HG03108 (cell line): ENCODE results near the gene KCTD21.

Experiments used
- ATAC-seq: cut with Tn5 transposase; IDR thresholded peaks from one replicate; pipeline ENCODE4 v1.9.1; 2021; ENCODE audit warnings: moderate library complexity; ENCODE audit not compliant: unreplicated experiment

The KCTD21 gene

GRCh38 chr11:78147807-78148206 lies 40.6 kb downstream of the KCTD21 start:
- no peak for ATAC-seq

GRCh38 chr11:78145511-78146025 lies 42.9 kb downstream of the KCTD21 start:
- ATAC-seq = no peak

GRCh38 chr11:78140392-78141077 lies 47.9 kb downstream of the KCTD21 start:
- no peak for ATAC-seq

DNA sequence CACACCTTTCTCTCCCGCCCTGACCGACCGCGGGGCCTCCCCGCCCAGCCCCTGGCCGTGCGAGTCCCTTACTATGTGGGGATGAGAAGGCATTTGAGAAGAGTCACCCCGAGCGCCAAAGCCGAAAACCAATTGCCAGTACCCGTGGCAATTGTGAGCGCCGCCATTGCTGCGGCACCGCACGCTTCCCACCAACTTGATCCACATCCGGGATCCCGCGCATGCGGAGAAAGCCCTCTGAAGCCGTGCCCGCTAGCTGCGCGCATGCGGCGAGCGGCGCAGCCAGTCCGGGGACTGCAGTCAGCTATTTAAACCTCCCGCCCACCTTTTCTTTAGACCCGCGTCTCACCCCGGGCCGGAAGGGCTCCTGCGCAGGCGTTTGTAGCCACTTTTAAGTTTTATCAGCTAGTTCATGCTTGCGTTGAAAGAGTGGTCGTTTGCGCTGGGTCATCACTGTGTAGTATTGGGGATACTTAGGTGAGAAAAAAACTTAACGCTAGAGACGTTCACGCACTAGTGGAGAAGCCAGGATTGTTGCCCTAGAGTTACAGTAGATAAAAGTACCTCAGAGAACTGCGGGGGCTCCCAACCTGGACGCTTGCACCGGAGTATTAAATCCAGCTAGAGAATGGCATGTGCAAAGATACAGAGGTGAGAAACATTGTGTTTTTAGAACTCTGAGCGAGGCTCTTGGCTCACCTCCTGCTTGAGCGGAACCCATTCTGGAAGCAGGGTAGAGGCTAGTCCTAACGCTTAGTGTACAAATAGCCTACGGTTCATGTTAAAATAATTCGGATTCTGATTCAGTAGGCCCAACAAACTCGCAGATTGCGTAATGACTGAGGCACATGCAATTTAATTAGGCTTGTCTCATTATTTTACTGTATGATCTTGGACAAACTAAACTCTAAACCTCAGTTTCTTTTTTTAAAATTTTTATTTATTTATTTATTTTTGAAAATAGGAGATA lies 48.7 kb downstream of the KCTD21 start, which contains the start of gene ALG8:
TSS of gene ALG8 (minus strand) at position 205 of the 970 bp plus-strand sequence. CDS start at position 167, 38 bp downstream.
- ATAC-seq = peak; percentile 93

GRCh38 chr11:78138694-78139421 lies 49.6 kb downstream of the KCTD21 start:
- peak; percentile 9 for ATAC-seq

- ATAC-seq = no peak
These were observed 50.1 kb downstream of the KCTD21 start for GRCh38 chr11:78138291-78138690.

DNA sequence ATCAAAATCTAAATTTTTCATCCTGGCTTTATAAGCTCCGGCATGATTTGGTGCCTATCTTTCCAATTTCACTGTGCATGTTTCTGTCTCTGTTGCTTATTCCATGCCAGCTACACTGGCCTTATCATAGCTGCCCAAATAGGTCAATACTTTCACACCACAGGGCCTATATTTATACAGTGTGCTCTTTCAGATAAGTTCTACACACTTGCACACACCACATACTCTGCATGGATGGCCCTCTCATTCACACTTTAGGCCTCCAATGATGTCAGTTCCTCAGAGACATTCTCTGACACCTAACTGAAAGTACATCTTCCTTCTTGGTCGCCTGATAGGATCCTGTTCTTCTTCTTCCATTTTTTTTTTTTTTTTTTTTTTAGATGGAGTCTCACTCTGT lies 56.0 kb downstream of the KCTD21 start:
- no peak for ATAC-seq

DNA sequence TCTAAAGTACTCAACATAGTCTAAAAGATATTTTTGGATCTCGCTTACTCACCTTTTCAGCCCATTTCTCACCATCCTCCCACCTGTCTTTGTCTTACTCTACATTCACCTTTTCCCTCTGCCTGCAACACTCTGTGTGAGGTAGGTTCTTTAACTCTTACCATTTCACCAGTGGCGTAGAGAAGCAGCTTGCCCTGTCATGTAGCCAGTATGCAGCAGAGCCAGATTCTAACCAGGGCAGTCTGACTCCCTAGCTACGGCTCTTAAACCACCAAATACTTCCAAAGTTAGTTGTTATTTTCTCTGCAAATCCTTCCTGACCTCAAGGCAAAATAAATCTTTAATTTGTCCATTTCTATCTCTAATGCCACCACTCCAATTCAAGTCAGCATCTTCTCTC lies 56.5 kb downstream of the KCTD21 start:
- ATAC-seq = no peak

- no peak for ATAC-seq
These were observed 61.0 kb downstream of the KCTD21 start for GRCh38 chr11:78127403-78127802.
